Measurements from ENCODE around the gene RPH3AL. TPM values are rescaled to one million over a fixed set of nuclear protein-coding genes. Genes with fewer than 3 reads are reported as not detected.

Gene RPH3AL
- total and polyA plus RNA-seq, 4 donors, result 1.6 to 18.1 (median 8.0) TPM

GRCh38 chr17:193426-193810 is 159.2 kb downstream of the RPH3AL start:
- Histone ChIP-seq H3K36me3 (ENCODE audit: control insufficient read depth in 1 of 2, insufficient read depth in 2 of 2, low read length in 1 of 2) (no peaks in the 10 kb centered on the region), H3K4me1 (ENCODE audit: control insufficient read depth in 1 of 2, insufficient read depth in 2 of 2, low read length in 2 of 2) (no peaks in the 10 kb centered on the region), H3K27ac (ENCODE audit: low read depth in 1 of 2, low read length in 2 of 2) (no peak overlapping the region), H3K9me3 (ENCODE audit: control insufficient read depth, low read length) (no peaks in the 10 kb centered on the region), H3K27me3 (ENCODE audit: control insufficient read depth in 1 of 2, insufficient read depth in 2 of 2, low read length in 1 of 2) (no peaks in the 10 kb centered on the region), H3K4me3 (ENCODE audit: low read length in 2 of 2) (no peak overlapping the region)
- WGBS, 2 donors, result 91 to 94% methylated on average over 8 of the region's 8 CpGs
- intact Hi-C loops (cut with DNase I), result no loop called here
- ATAC-seq (ENCODE audit: low FRiP score) (no peak), DNase-seq (no peak)

DNA sequence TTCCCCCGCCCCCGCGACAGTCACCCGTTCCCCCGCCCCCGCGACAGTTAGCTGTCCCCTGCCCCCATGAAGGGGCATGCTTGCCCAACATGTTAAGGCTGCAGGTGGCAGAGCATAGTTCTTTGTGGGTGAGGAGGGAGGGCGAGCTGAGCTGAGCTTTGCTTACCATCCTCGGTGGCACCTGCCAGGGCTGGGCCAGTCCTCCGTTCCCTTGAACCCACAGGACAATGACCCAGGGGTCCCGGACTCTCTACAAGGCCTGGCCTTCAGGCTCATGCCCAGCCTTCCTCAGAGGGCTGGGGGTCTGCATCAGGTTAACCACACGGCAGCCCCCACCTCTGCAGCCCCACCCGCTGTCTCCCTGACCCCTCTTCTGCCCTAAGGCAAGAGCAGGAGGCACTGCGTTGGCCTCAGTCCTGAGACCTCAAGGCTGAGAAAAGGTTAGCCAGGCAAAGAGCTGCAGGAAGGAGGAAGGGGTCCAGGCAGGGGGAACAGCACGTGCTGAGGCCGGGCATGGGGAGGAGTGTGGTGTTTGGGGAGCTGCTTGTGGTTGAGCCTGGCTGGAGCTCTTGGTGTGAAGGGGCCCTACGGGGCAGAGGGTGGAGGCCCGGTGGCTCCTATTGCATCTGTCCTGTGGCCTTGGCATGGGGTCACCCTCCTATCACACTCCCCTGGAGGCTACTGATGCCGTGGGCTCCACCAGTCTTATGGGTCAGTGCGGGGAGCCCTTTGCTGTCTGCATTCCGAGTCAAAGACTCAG is 159.8 kb downstream of the RPH3AL start:
- Histone ChIP-seq H3K4me1 (ENCODE audit: control insufficient read depth in 1 of 2, insufficient read depth in 2 of 2, low read length in 2 of 2) (no peaks in the 10 kb centered on the region), H3K27me3 (ENCODE audit: control insufficient read depth in 1 of 2, insufficient read depth in 2 of 2, low read length in 1 of 2) (no peaks in the 10 kb centered on the region), H3K9me3 (ENCODE audit: control insufficient read depth, low read length) (no peaks in the 10 kb centered on the region), H3K4me3 (ENCODE audit: low read length in 2 of 2) (no peak overlapping the region), H3K27ac (ENCODE audit: low read depth in 1 of 2, low read length in 2 of 2) (no peak overlapping the region), H3K36me3 (ENCODE audit: control insufficient read depth in 1 of 2, insufficient read depth in 2 of 2, low read length in 1 of 2) (no peaks in the 10 kb centered on the region)
- peak in 1 of 2 donors; percentile 33 for DNase-seq
- WGBS, 2 donors, result 92% methylated on average over 14 to 21 of the region's 21 CpGs
- intact Hi-C loops (cut with DNase I), result no loop called here
- no peak for ATAC-seq (ENCODE audit: low FRiP score)

DNA sequence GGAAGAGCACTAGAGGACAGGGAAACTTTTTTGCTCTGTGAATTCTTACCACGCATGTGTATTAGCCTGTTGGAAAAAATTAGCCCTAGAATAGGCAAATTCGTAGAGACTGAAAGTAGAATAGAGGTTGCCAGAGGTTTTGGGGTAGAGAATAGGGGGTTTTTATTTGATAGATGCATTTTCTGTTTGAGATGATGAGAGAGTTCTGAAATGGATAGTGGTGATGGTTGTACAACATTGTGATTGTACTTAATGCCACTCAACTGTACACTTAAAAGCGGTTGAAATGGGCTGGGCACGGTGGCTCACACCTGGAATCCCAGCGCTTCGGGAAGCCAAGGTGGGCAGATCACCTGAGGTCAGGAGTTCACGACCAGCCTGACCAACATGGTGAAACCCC is 163.2 kb downstream of the RPH3AL start:
- H3K36me3 ChIP-seq (ENCODE audit: control insufficient read depth in 1 of 2, insufficient read depth in 2 of 2, low read length in 1 of 2), result no peaks in the 10 kb centered on the region
- no peak for DNase-seq
- H3K4me1 ChIP-seq (ENCODE audit: control insufficient read depth in 1 of 2, insufficient read depth in 2 of 2, low read length in 2 of 2), result no peaks in the 10 kb centered on the region
- no peaks in the 10 kb centered on the region for H3K27me3 ChIP-seq (ENCODE audit: control insufficient read depth in 1 of 2, insufficient read depth in 2 of 2, low read length in 1 of 2)
- no peak overlapping the region for H3K4me3 ChIP-seq (ENCODE audit: low read length in 2 of 2)
- H3K9me3 ChIP-seq (ENCODE audit: control insufficient read depth, low read length), result no peaks in the 10 kb centered on the region
- 82 to 86% methylated on average over 7 of the region's 7 CpGs for WGBS, 2 donors
- intact Hi-C loops (cut with DNase I), result no loop called here
- ATAC-seq (ENCODE audit: low FRiP score), result no peak
- no peak overlapping the region for H3K27ac ChIP-seq (ENCODE audit: low read depth in 1 of 2, low read length in 2 of 2)

GRCh38 chr17:187130-187529 is 165.5 kb downstream of the RPH3AL start:
- intact Hi-C loops (cut with DNase I), result no loop called here
- Histone ChIP-seq H3K4me1 (ENCODE audit: control insufficient read depth in 1 of 2, insufficient read depth in 2 of 2, low read length in 2 of 2) (no peaks in the 10 kb centered on the region), H3K36me3 (ENCODE audit: control insufficient read depth in 1 of 2, insufficient read depth in 2 of 2, low read length in 1 of 2) (no peaks in the 10 kb centered on the region), H3K27me3 (ENCODE audit: control insufficient read depth in 1 of 2, insufficient read depth in 2 of 2, low read length in 1 of 2) (no peaks in the 10 kb centered on the region), H3K27ac (ENCODE audit: low read depth in 1 of 2, low read length in 2 of 2) (no peak overlapping the region), H3K4me3 (ENCODE audit: low read length in 2 of 2) (no peak overlapping the region), H3K9me3 (ENCODE audit: control insufficient read depth, low read length) (no peaks in the 10 kb centered on the region)
- DNase-seq (peak in 1 of 2 donors; percentile 2), ATAC-seq (ENCODE audit: low FRiP score) (no peak)
- WGBS, 2 donors, result 72 to 90% methylated on average over 2 of the region's 2 CpGs

- H3K36me3 ChIP-seq (ENCODE audit: control insufficient read depth in 1 of 2, insufficient read depth in 2 of 2, low read length in 1 of 2), result no peaks in the 10 kb centered on the region
- 65 to 82% methylated on average over 14 of the region's 14 CpGs for WGBS, 2 donors
- no peaks in the 10 kb centered on the region for H3K4me1 ChIP-seq (ENCODE audit: control insufficient read depth in 1 of 2, insufficient read depth in 2 of 2, low read length in 2 of 2)
- H3K9me3 ChIP-seq (ENCODE audit: control insufficient read depth, low read length), result no peaks in the 10 kb centered on the region
- intact Hi-C loops (cut with DNase I), result no loop called here
- ATAC-seq (ENCODE audit: low FRiP score) (no peak), DNase-seq (peak in 1 of 2 donors; percentile 13)
- H3K27ac ChIP-seq (ENCODE audit: low read depth in 1 of 2, low read length in 2 of 2), result no peak overlapping the region
- H3K27me3 ChIP-seq (ENCODE audit: control insufficient read depth in 1 of 2, insufficient read depth in 2 of 2, low read length in 1 of 2), result no peaks in the 10 kb centered on the region
- H3K4me3 ChIP-seq (ENCODE audit: low read length in 2 of 2), result no peak overlapping the region
Observed at GRCh38 chr17:185445-186138, 167.0 kb downstream of the RPH3AL start.

DNA sequence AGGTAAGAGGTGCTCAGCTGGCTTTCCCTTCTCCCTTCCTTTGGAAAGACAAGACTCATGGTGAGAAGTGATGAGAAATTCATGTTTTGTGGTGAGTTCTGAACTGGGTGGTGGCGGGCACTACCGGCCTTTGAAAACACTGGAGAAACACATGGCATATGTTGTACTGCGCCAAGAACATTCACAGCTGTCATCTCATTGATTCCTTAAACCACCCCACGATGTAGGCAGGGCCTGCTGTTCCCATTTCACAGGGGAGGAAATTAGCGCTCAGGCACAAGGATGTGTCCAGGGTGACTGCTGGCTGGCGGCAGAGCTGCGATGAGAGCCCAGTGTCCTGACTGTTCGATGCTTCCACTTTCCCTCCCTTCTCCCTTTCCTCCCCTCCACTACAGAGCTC is 169.6 kb downstream of the RPH3AL start:
- Histone ChIP-seq H3K4me1 (ENCODE audit: control insufficient read depth in 1 of 2, insufficient read depth in 2 of 2, low read length in 2 of 2) (no peaks in the 10 kb centered on the region), H3K27ac (ENCODE audit: low read depth in 1 of 2, low read length in 2 of 2) (no peak overlapping the region), H3K27me3 (ENCODE audit: control insufficient read depth in 1 of 2, insufficient read depth in 2 of 2, low read length in 1 of 2) (no peaks in the 10 kb centered on the region), H3K36me3 (ENCODE audit: control insufficient read depth in 1 of 2, insufficient read depth in 2 of 2, low read length in 1 of 2) (no peaks in the 10 kb centered on the region), H3K9me3 (ENCODE audit: control insufficient read depth, low read length) (no peaks in the 10 kb centered on the region), H3K4me3 (ENCODE audit: low read length in 2 of 2) (no peak overlapping the region)
- DNase-seq, result no peak
- ATAC-seq (ENCODE audit: low FRiP score), result no peak
- intact Hi-C loops (cut with DNase I), result no loop called here
- WGBS, 2 donors, result 80 to 88% methylated on average over 8 of the region's 8 CpGs

- 58 to 72% methylated on average over 18 of the region's 18 CpGs for WGBS, 2 donors
- intact Hi-C loops (cut with DNase I), result no loop called here
- no peak overlapping the region for H3K27ac ChIP-seq (ENCODE audit: low read depth in 1 of 2, low read length in 2 of 2)
- no peak for ATAC-seq (ENCODE audit: low FRiP score)
- no peaks in the 10 kb centered on the region for H3K9me3 ChIP-seq (ENCODE audit: control insufficient read depth, low read length)
- no peaks in the 10 kb centered on the region for H3K27me3 ChIP-seq (ENCODE audit: control insufficient read depth in 1 of 2, insufficient read depth in 2 of 2, low read length in 1 of 2)
- DNase-seq, result no peak
- H3K4me1 ChIP-seq (ENCODE audit: control insufficient read depth in 1 of 2, insufficient read depth in 2 of 2, low read length in 2 of 2), result no peaks in the 10 kb centered on the region
- H3K36me3 ChIP-seq (ENCODE audit: control insufficient read depth in 1 of 2, insufficient read depth in 2 of 2, low read length in 1 of 2), result no peaks in the 10 kb centered on the region
- no peak overlapping the region for H3K4me3 ChIP-seq (ENCODE audit: low read length in 2 of 2)
Observed at GRCh38 chr17:182050-182751, 170.4 kb downstream of the RPH3AL start.

DNA sequence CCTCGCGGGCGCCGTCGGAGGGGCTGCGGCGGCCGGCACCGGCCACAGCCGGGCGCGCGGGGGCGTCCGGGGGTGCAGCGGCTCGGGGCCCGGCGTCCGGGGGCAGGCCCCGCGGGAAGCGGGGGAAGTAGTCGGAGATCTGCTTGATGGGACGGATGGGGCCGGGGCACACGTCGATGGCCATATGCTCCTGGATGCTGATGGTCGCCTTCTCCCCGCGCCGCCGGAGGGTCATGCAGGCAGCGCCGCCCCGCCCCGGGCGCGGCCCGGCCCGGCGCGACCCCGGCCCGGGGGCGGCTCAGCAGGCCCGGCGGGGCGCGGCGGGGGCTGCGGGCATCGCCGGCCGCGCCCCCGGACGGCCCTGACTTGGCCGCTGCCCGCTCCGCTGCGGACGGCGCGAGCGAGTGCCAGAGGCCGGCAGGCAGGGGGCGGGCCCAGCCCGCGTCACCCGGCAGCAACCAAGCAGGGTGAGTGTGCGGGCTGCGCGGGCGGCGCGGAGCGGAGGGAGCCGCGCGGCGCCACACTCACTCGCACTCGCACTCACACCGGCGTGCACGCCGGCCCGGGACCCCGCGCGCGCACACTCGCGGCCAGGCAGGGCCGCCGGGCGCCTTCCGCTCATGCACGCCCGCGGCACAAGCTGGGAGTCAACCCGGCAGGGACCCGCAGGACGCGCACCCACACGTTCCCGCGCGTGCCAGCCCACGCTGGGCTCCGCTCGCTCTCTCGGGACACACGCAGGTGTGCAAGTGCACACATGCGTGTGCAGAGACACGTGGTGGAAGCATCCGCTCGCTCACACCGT is 171.2 kb downstream of the RPH3AL start, which contains the start of gene DOC2B:
TSS of gene DOC2B (minus strand) at position 406 of the 805 bp plus-strand sequence. CDS start at position 235, 171 bp downstream.
- no peak within 1 kb of the TSS for H3K27ac ChIP-seq (ENCODE audit: low read depth in 1 of 2, low read length in 2 of 2)
- peak in 1 of 2 donors; percentile 86 for DNase-seq
- no peaks in the 10 kb centered on the region for H3K4me1 ChIP-seq (ENCODE audit: control insufficient read depth in 1 of 2, insufficient read depth in 2 of 2, low read length in 2 of 2)
- H3K4me3 ChIP-seq (ENCODE audit: low read length in 2 of 2), result peak within 1 kb of the TSS in 1 of 2 donors; percentile 12
- H3K27me3 ChIP-seq (ENCODE audit: control insufficient read depth in 1 of 2, insufficient read depth in 2 of 2, low read length in 1 of 2), result no peaks in the 10 kb centered on the region
- WGBS, 2 donors, result 4 to 7% methylated on average over 57 to 120 of the region's 120 CpGs
- H3K9me3 ChIP-seq (ENCODE audit: control insufficient read depth, low read length), result no peaks in the 10 kb centered on the region
- intact Hi-C loops (cut with DNase I), result no loop called here
- peak; percentile 55 for ATAC-seq (ENCODE audit: low FRiP score)
- no peaks in the 10 kb centered on the region for H3K36me3 ChIP-seq (ENCODE audit: control insufficient read depth in 1 of 2, insufficient read depth in 2 of 2, low read length in 1 of 2)

Measured in aorta (tissue), 5 donors.